ENCODE data around the gene CEBPE. TPM values are rescaled to one million over a fixed set of nuclear protein-coding genes. Genes with fewer than 3 reads are reported as not detected.
A peak's percentile ranks its signal among the peaks of the same experiment; 100 is the strongest.

Gene CEBPE
- total RNA-seq, 3 donors from 2014 or later, result 0.32 TPM; not detected in 2

- Histone ChIP-seq H3K9me3 (no peaks in the 10 kb centered on the region), H3K4me3 (no peak overlapping the region), H3K4me1 (peaks cover 3 to 16% of the 10 kb centered on the region in 2 donors), H3K27ac (peak overlapping the region; percentile 45 to 87), H3K36me3 (no peaks in the 10 kb centered on the region), H3K27me3 (no peaks in the 10 kb centered on the region)
- intact Hi-C loops (cut with DNase I; ENCODE audit: low total_unique reads), result no loop called here
- no peak for DNase-seq (ENCODE audit: low spot score in 2 of 2)
- TF ChIP-seq POLR2A (IDR thresholded peaks at IDR 0.05) (no peak), CTCF (IDR thresholded peaks at IDR 0.05) (no peak), POLR2AphosphoS5 (IDR thresholded peaks at IDR 0.05) (no peak)
Observed at GRCh38 chr14:23148591-23149249, 29.7 kb upstream of the CEBPE start.

DNA sequence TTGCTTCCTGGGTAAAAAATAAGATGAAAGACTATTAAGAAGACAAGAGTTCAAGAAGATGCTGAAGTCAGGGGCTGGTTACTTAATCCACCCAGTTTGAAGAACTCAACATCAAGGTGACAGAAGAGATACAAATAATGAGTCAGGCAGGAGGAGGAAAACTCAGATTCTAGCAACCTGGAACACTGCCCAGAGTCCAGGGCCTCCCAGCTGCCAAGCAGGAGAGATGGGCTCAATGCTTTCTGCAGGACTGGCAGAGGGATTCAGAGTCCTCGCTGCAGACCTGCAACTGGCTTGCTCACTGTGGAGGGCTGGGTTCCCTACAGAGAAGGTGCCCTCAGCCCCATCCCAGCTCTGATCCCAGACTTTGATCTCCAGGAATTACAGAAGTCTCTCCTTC lies 28.6 kb upstream of the CEBPE start:
- no peaks in the 10 kb centered on the region for H3K36me3 ChIP-seq
- no peaks in the 10 kb centered on the region for H3K9me3 ChIP-seq
- DNase-seq (ENCODE audit: low spot score in 2 of 2), result no peak
- intact Hi-C loops (cut with DNase I; ENCODE audit: low total_unique reads), result no loop called here
- H3K4me3 ChIP-seq, result no peak overlapping the region
- no peaks in the 10 kb centered on the region for H3K27me3 ChIP-seq
- peaks cover 6 to 10% of the 10 kb centered on the region in 2 donors for H3K4me1 ChIP-seq
- peak overlapping the region; percentile 81 to 86 for H3K27ac ChIP-seq
- TF ChIP-seq POLR2A (IDR thresholded peaks at IDR 0.05), result no peak
- TF ChIP-seq CTCF (IDR thresholded peaks at IDR 0.05), result no peak
- TF ChIP-seq POLR2AphosphoS5 (IDR thresholded peaks at IDR 0.05), result no peak

GRCh38 chr14:23146980-23147379 lies 27.9 kb upstream of the CEBPE start:
- intact Hi-C loops (cut with DNase I; ENCODE audit: low total_unique reads), result no loop called here
- H3K27ac ChIP-seq, result peak overlapping the region; percentile 81 to 86
- TF ChIP-seq POLR2AphosphoS5 (IDR thresholded peaks at IDR 0.05), result no peak
- TF ChIP-seq POLR2A (IDR thresholded peaks at IDR 0.05), result no peak
- TF ChIP-seq CTCF (IDR thresholded peaks at IDR 0.05), result no peak

DNA sequence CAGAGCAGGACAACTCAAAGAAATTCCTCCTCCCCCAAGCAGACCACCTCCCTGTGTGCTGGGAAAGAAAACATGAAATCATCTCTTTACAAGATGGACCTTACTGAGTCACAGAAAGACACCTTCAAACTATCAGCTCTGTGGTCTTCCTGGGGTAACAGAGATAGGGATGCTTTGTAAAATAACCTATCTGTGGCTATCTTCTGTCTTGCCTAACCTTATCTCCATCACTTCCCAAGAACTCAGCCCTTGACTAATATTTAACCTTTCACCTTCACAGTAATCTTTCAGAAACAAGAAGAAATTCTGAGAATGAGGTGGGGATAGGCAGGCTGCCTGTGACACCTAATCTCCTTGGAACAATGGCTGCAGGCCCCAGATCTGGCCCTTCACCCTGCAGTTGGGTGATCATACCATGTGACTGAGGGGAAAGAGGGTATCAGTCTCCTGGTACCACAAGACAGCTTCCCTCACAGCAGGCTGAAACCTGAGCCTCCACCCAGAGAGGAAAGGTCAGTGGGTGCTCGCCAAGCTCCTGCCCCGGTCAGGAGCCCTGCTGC lies 27.4 kb upstream of the CEBPE start:
- TF ChIP-seq POLR2A (IDR thresholded peaks at IDR 0.05) (no peak), POLR2AphosphoS5 (IDR thresholded peaks at IDR 0.05) (no peak), CTCF (IDR thresholded peaks at IDR 0.05) (no peak)
- H3K27me3 ChIP-seq, result no peaks in the 10 kb centered on the region
- no peaks in the 10 kb centered on the region for H3K9me3 ChIP-seq
- H3K36me3 ChIP-seq, result no peaks in the 10 kb centered on the region
- no peak overlapping the region for H3K4me3 ChIP-seq
- peaks cover 3 to 20% of the 10 kb centered on the region in 2 donors for H3K4me1 ChIP-seq
- no peak for DNase-seq (ENCODE audit: low spot score in 2 of 2)
- intact Hi-C loops (cut with DNase I; ENCODE audit: low total_unique reads), result no loop called here
- peak overlapping the region; percentile 81 to 86 for H3K27ac ChIP-seq

More at GRCh38 chr14:23146980-23147379, 27.9 kb upstream of the CEBPE start:
- DNase-seq (ENCODE audit: low spot score in 2 of 2), result no peak
- Histone ChIP-seq H3K4me1 (peaks cover 3 to 16% of the 10 kb centered on the region in 2 donors), H3K9me3 (no peaks in the 10 kb centered on the region), H3K27me3 (no peaks in the 10 kb centered on the region), H3K36me3 (no peaks in the 10 kb centered on the region), H3K4me3 (no peak overlapping the region)

DNA sequence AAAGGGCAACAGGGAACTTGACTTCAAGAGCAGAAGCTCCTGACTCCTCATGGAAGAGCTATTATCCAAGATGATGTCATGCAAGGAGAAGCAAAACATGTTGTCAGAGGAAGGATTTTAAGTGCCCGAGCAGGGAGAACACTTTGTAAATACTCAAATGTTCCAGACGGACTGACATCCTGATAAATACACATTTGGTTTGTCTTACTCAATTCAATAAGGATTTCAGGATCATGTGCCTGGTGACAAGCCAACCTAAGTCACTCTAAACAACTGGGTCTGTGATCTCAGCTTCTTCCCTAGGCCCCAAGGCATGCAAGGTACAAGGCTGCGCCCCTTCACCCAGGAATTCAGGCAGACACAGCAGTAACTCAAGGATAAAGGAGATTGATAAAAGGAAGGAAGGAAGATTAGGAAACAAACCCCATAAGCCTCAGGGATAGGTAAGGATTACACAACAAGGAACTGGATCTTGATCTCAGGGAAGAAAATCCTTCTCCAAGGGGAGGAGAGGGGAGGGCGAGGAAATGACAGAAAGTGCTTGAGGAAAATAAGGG lies 26.8 kb upstream of the CEBPE start:
- Histone ChIP-seq H3K27me3 (no peaks in the 10 kb centered on the region), H3K4me3 (no peak overlapping the region), H3K27ac (peak overlapping the region; percentile 81 to 86), H3K36me3 (no peaks in the 10 kb centered on the region), H3K9me3 (no peaks in the 10 kb centered on the region), H3K4me1 (peaks cover 3 to 18% of the 10 kb centered on the region in 2 donors)
- intact Hi-C loops (cut with DNase I; ENCODE audit: low total_unique reads), result no loop called here
- peak; percentile 59 to 73 (median 73) for TF ChIP-seq POLR2AphosphoS5 (IDR thresholded peaks at IDR 0.05)
- TF ChIP-seq CTCF (IDR thresholded peaks at IDR 0.05), result no peak
- no peak for DNase-seq (ENCODE audit: low spot score in 2 of 2)

Data from breast epithelium (tissue), 4 donors.